ENCODE measurements around the gene SLC19A2. TPM values are rescaled to one million over a fixed set of nuclear protein-coding genes. Genes with fewer than 3 reads are reported as not detected.

Gene SLC19A2
- total and polyA plus RNA-seq, 2 of the 8 experiments (the other 6 are each of a cell fraction or from before 2014, with no cell fraction given) = 21.2 to 23.2 TPM

DNA sequence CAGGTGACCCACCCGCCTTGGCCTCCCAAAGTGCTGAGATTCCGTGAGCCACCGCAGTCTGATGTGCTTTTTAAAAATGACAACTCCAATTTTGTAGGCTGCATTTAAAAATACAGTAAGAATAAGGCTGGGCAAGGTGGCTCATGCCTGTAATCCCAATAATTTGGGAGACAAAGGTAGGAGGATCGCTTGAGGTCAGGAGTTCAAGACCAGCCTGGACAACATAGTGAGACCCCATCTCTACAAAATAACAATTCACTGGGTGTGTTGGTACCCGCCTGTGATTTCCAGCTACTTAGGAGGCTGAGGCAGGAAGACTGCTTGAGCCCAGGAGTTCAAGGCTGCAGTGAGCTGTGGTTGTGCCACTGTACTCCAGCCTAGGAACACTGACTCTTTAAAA is 23.4 kb downstream of the SLC19A2 start:
- no peaks in the 10 kb centered on the region for H3K79me1 ChIP-seq (ENCODE audit: low read depth, low read length)
- H3K23ac ChIP-seq (ENCODE audit: insufficient read length) = no peak overlapping the region
- H2BK12ac ChIP-seq (ENCODE audit: low read depth, low read length) = no peak overlapping the region
- no peak overlapping the region for H2AFZ ChIP-seq (ENCODE audit: low read length)
- DNase-seq (ENCODE audit: low read depth in 1 of 2, low spot score in 2 of 2) = no peak
- no peak overlapping the region for H4K91ac ChIP-seq (replicated peaks; ENCODE audit: insufficient read length, low read length)
- peaks cover 5% of the 10 kb centered on the region for H3K23me2 ChIP-seq (ENCODE audit: low read depth, low read length)
- H4K20me1 ChIP-seq (replicated peaks in 1 of 2; ENCODE audit: control insufficient read depth in 1 of 2, insufficient read depth in 2 of 2, low read length in 2 of 2) = no peaks in the 10 kb centered on the region
- H3K4me2 ChIP-seq (ENCODE audit: insufficient read depth in 1 of 2, low read depth in 2 of 2, low read length in 2 of 2) = no peak overlapping the region
- H2BK15ac ChIP-seq (ENCODE audit: low read length) = no peak overlapping the region
- no peak overlapping the region for H2BK20ac ChIP-seq (ENCODE audit: low read length)
- TF ChIP-seq YY1 (IDR thresholded peaks at IDR 0.05; ENCODE audit: low read depth, low read length) = no peak
- TF ChIP-seq CHD2 (IDR thresholded peaks at IDR 0.05; ENCODE audit: low read length) = no peak
- TF ChIP-seq RFX5 (IDR thresholded peaks at IDR 0.05; ENCODE audit: borderline replicate concordance, low read depth, low read length) = no peak
- TF ChIP-seq RBBP5 (IDR thresholded peaks at IDR 0.05; ENCODE audit: borderline replicate concordance, low read depth, low read length) = no peak
- no peak for TF ChIP-seq TCF12 (IDR thresholded peaks at IDR 0.05; ENCODE audit: low read depth, low read length)
- no peak for TF ChIP-seq KDM4A (IDR thresholded peaks at IDR 0.05; ENCODE audit: low read depth, low read length, severe bottlenecking)
- TF ChIP-seq NRF1 (IDR thresholded peaks at IDR 0.05; ENCODE audit: low read depth, low read length) = no peak
- no peak for TF ChIP-seq EZH2 (IDR thresholded peaks at IDR 0.05; ENCODE audit: low read depth, low read length, severe bottlenecking)
- H3K27me3 ChIP-seq (replicated peaks in 1 of 4; ENCODE audit: control insufficient read depth in 3 of 4, extremely low read depth in 1 of 4, insufficient read depth in 3 of 4, low read length in 3 of 4) = no peaks in the 10 kb centered on the region
- H3K27ac ChIP-seq (ENCODE audit: low read depth, low read length) = no peak overlapping the region
- H2AK5ac ChIP-seq (ENCODE audit: low read depth, low read length) = no peak overlapping the region
- no peak overlapping the region for H3K18ac ChIP-seq (ENCODE audit: extremely low read depth, low read length)
- WGBS, 2 experiments (ENCODE audit: extremely low coverage in 1 of 2, insufficient coverage in 1 of 2, insufficient read length in 1 of 2, insufficient replicate concordance in 2 of 2, low coverage in 1 of 2, low lambda C conversion rate in 2 of 2, missing lambda C conversion rate in 1 of 2) = 95% methylated on average over 5 of the region's 5 CpGs; no CpG with 5 or more reads in 1 of the 2 experiments
- no peak overlapping the region for H4K8ac ChIP-seq (ENCODE audit: extremely low read depth, insufficient read depth, low read length)
- H2BK5ac ChIP-seq (ENCODE audit: low read depth, low read length) = no peak overlapping the region
- H3K14ac ChIP-seq (ENCODE audit: insufficient read length) = no peak overlapping the region
- no peak overlapping the region for H4K5ac ChIP-seq (ENCODE audit: insufficient read length, low read depth, low read length)
- H3K79me2 ChIP-seq (ENCODE audit: control insufficient read depth in 1 of 2, insufficient read depth in 2 of 2, low read length in 2 of 2) = no peaks in the 10 kb centered on the region
- POLR2A ChIA-PET (ENCODE audit: partially characterized antibody) = no interaction called here
- no peak overlapping the region for H3K4me3 ChIP-seq (ENCODE audit: extremely low read depth in 1 of 4, insufficient read depth in 2 of 4, low read depth in 3 of 4, low read length in 4 of 4)
- peaks cover 0 to 4% (median 2%) of the 10 kb centered on the region in 4 experiments; a peak in 5 of 7 replicates for H3K4me1 ChIP-seq (replicated peaks in 1 of 4; ENCODE audit: control insufficient read depth in 3 of 4, insufficient read depth in 4 of 4, low read length in 3 of 4)
- no peak overlapping the region for H3K9ac ChIP-seq (replicated peaks in 1 of 4; ENCODE audit: extremely low read depth in 1 of 4, low read depth in 3 of 4, low read length in 3 of 4)
- H3K4ac ChIP-seq (replicated peaks; ENCODE audit: insufficient read length, low read depth, low read length) = no peak overlapping the region
- 0 out of 4 replicates have a peak, but pooled peaks cover 0 to 2% of the 10 kb centered on the region in 2 experiments for H3K9me3 ChIP-seq (ENCODE audit: insufficient read depth in 2 of 2, low read depth in 1 of 2, low read length in 1 of 2)
- H3K56ac ChIP-seq (replicated peaks; ENCODE audit: insufficient read length, low read depth, low read length) = no peak overlapping the region
- no peak for FAIRE-seq
- peaks cover 0 to 8% (median 3%) of the 10 kb centered on the region in 4 experiments; a peak in 5 of 8 replicates for H3K36me3 ChIP-seq (ENCODE audit: control insufficient read depth in 2 of 4, insufficient read depth in 4 of 4, low read length in 3 of 4)
- no peak overlapping the region for H2BK120ac ChIP-seq (replicated peaks; ENCODE audit: low read depth, low read length)
- CTCF ChIA-PET (ENCODE audit: partially characterized antibody) = interaction anchor here (1.3 kb wide), 1 partner anchor 140 kb away, joined by 3 read pairs; no protein-coding TSS in a partner anchor

Data from H1 (cell line).